H9 (cell line): ENCODE results near the gene TMEM134. TPM values are rescaled to one million over a fixed set of nuclear protein-coding genes. Genes with fewer than 3 reads are reported as not detected.
"Not testable (repeated sequence)": the region's sequence is repeated elsewhere in the genome, so short reads cannot be mapped to it uniquely, and the experiment has no call there.

ENCODE experiments used
- DNase-seq: peaks from one replicate; pipeline ENCODE4 v3.0.0-alpha.2; 2017
- H2AFZ ChIP-seq: one replicate; pipeline ENCODE4 v1.6.1; 2013; ENCODE audit warnings: mild to moderate bottlenecking, low read length, control low read depth, moderate library complexity
- H2AK5ac ChIP-seq: 2 replicates; pipeline ENCODE4 v1.6.1; 2013; ENCODE audit warnings: low read length, control low read depth, mixed read lengths; ENCODE audit not compliant: insufficient read length
- H2BK120ac ChIP-seq: one replicate; pipeline ENCODE4 v1.6.1; 2013; ENCODE audit warnings: low read depth, mild to moderate bottlenecking, low read length, control low read depth, inconsistent platforms; ENCODE audit not compliant: poor library complexity, severe bottlenecking
- H2BK12ac ChIP-seq: 2 replicates; pipeline ENCODE4 v1.6.1; 2013; ENCODE audit warnings: low read length, control low read depth, mixed read lengths, low read depth; ENCODE audit not compliant: insufficient read length
- H2BK15ac ChIP-seq: 2 replicates; pipeline ENCODE4 v1.6.1; 2013; ENCODE audit warnings: low read depth, low read length, control low read depth
- H2BK20ac ChIP-seq: one replicate; pipeline ENCODE4 v1.6.1; 2013; ENCODE audit warnings: low read depth, mild to moderate bottlenecking, low read length, control low read depth, inconsistent platforms; ENCODE audit not compliant: poor library complexity, severe bottlenecking
- H2BK5ac ChIP-seq: 2 replicates; pipeline ENCODE4 v1.6.1; 2013; ENCODE audit warnings: low read length, control low read depth, mixed read lengths; ENCODE audit not compliant: insufficient read length
- H3K14ac ChIP-seq: 2 replicates; pipeline ENCODE4 v1.6.1; 2013; ENCODE audit warnings: low read length, control low read depth; ENCODE audit not compliant: insufficient read depth
- H3K18ac ChIP-seq: 2 replicates; pipeline ENCODE4 v1.6.1; 2013; ENCODE audit warnings: low read depth, mild to moderate bottlenecking, mixed read lengths, low read length, control low read depth; ENCODE audit not compliant: insufficient read length
- H3K23ac ChIP-seq: 2 replicates; pipeline ENCODE4 v1.6.1; 2013; ENCODE audit warnings: low read length, control low read depth, mixed read lengths, low read depth; ENCODE audit not compliant: insufficient read length
- H3K23me2 ChIP-seq: 2 replicates; pipeline ENCODE4 v1.6.1; 2013; ENCODE audit warnings: low read depth, mild to moderate bottlenecking, mixed read lengths, low read length, control low read depth; ENCODE audit not compliant: insufficient read length, poor library complexity, severe bottlenecking
- H3K27ac ChIP-seq: 2 replicates; pipeline ENCODE4 v1.5.1; 2013; ENCODE audit warnings: low read length, control low read depth, mixed read lengths, low read depth; ENCODE audit not compliant: insufficient read length
- H3K27me3 ChIP-seq: 2 replicates; pipeline ENCODE4 v1.6.1; 2013; ENCODE audit warnings: low read length, control low read depth, inconsistent platforms; ENCODE audit not compliant: insufficient read depth
- H3K4ac ChIP-seq: 2 replicates; pipeline ENCODE4 v1.6.1; 2013; ENCODE audit warnings: low read depth, mild to moderate bottlenecking, control low read depth, inconsistent platforms, low read length, moderate library complexity
- H3K4me1 ChIP-seq: 2 replicates; pipeline ENCODE4 v1.6.1; 2013; ENCODE audit warnings: low read length, control low read depth, inconsistent platforms; ENCODE audit not compliant: insufficient read depth
- H3K4me2 ChIP-seq: 2 replicates; pipeline ENCODE4 v1.6.1; 2013; ENCODE audit warnings: low read length, control low read depth, mixed read lengths; ENCODE audit not compliant: insufficient read length, insufficient read depth
- H3K56ac ChIP-seq: 2 replicates; pipeline ENCODE4 v1.6.1; 2013; ENCODE audit warnings: low read depth, mild to moderate bottlenecking, mixed read lengths, low read length, control low read depth; ENCODE audit not compliant: insufficient read length
- H3K79me1 ChIP-seq: 2 replicates; pipeline ENCODE4 v1.6.1; 2013; ENCODE audit warnings: low read depth, mild to moderate bottlenecking, moderate library complexity, low read length, control low read depth, inconsistent platforms; ENCODE audit not compliant: insufficient read depth, poor library complexity, severe bottlenecking
- H3K79me2 ChIP-seq: 2 replicates; pipeline ENCODE4 v1.6.1; 2013; ENCODE audit warnings: low read length, control low read depth, inconsistent platforms; ENCODE audit not compliant: insufficient read depth
- H3K9ac ChIP-seq: 2 replicates; pipeline ENCODE4 v1.6.1; 2013; ENCODE audit warnings: low read length, control low read depth, mixed read lengths; ENCODE audit not compliant: insufficient read length; ENCODE audit errors: extremely low read depth
- H3K9me3 ChIP-seq: one replicate; pipeline ENCODE4 v1.6.1; 2013; ENCODE audit warnings: low read depth, low read length, inconsistent platforms; ENCODE audit not compliant: control insufficient read depth
- H3T11ph ChIP-seq: one replicate; pipeline ENCODE4 v1.6.1; 2013; ENCODE audit warnings: mild to moderate bottlenecking, low read length, control low read depth, inconsistent platforms
- H4K20me1 ChIP-seq: one replicate; pipeline ENCODE4 v1.6.1; 2013; ENCODE audit not compliant: control insufficient read depth, insufficient read length, insufficient read depth
- H4K5ac ChIP-seq: 2 replicates; pipeline ENCODE4 v1.6.1; 2013; ENCODE audit warnings: low read depth, mild to moderate bottlenecking, mixed read lengths, low read length, control low read depth; ENCODE audit not compliant: insufficient read length
- H4K8ac ChIP-seq: replicated peaks from 2 replicates; pipeline ENCODE4 v1.6.1; 2013; ENCODE audit warnings: low read length, control low read depth, mixed read lengths, low read depth; ENCODE audit not compliant: insufficient read length
- H4K91ac ChIP-seq: 2 replicates; pipeline ENCODE4 v1.6.1; 2013; ENCODE audit warnings: low read depth, mild to moderate bottlenecking, moderate library complexity, mixed read lengths, low read length, control low read depth; ENCODE audit not compliant: insufficient read length
- H3K27ac Mint-ChIP-seq, 3 experiments: 2 replicates in 2 of 3; 3 replicates in 1 of 3; pipeline ENCODE4 v1.8.0; 2020 to 2021; ENCODE audit warnings: mixed read lengths in 3 of 3, mild to moderate bottlenecking in 1 of 3, moderate library complexity in 1 of 3
- H3K27me3 Mint-ChIP-seq: 2 replicates; pipeline ENCODE4 v1.8.0; 2021; ENCODE audit warnings: low read depth, mild to moderate bottlenecking, moderate library complexity, mixed read lengths
- H3K36me3 Mint-ChIP-seq, 3 experiments: 2 replicates in 2 of 3; 3 replicates in 1 of 3; pipeline ENCODE4 v1.8.0; 2020 to 2021; ENCODE audit warnings: low read depth in 3 of 3, mixed read lengths in 3 of 3; ENCODE audit not compliant: insufficient read depth in 1 of 3
- H3K4me1 Mint-ChIP-seq, 2 experiments: 2 replicates each; pipeline ENCODE4 v1.8.0; 2020; ENCODE audit warnings: mixed read lengths in 2 of 2
- H3K4me3 Mint-ChIP-seq, 2 experiments: 2 replicates in 1 of 2; 3 replicates in 1 of 2; pipeline ENCODE4 v1.8.0; 2020 to 2021; ENCODE audit warnings: mild to moderate bottlenecking in 2 of 2, mixed read lengths in 2 of 2, moderate library complexity in 1 of 2
- H3K9me3 Mint-ChIP-seq, 2 experiments: 2 replicates in 1 of 2; 3 replicates in 1 of 2; pipeline ENCODE4 v1.8.0; 2020; ENCODE audit warnings: mild to moderate bottlenecking in 2 of 2, mixed read lengths in 2 of 2, moderate library complexity in 1 of 2
- CTCF ChIP-seq: fragments of 200-600 bp; sonication (generic); conservative IDR thresholded peaks from 3 replicates; pipeline ENCODE4 v1.8.0; 2021; ENCODE audit warnings: antibody characterized with exemption, mild to moderate bottlenecking
- WGBS: extraction: QIAGEN DNeasy Blood & Tissue Kit; methylation state at CpG from one replicate; pipeline ENCODE4 v1.1.7; 2013; ENCODE audit warnings: missing lambda C conversion rate, low lambda C conversion rate, mixed read lengths; ENCODE audit not compliant: insufficient read length; ENCODE audit errors: extremely low coverage; 5-methylcytosine and 5-hydroxymethylcytosine counted together
- total RNA-seq: library from RNA; stranded (reverse); gene quantifications from 2 replicates; pipeline ENCODE4 v1.2.1, GENCODE V29; 2021

TMEM134 gene
- total RNA-seq, 1 experiment from 2014 or later = 53.6 TPM

- Histone ChIP-seq H4K20me1 (no peaks in the 10 kb centered on the region), H3K18ac (no peak overlapping the region), H4K5ac (no peak overlapping the region), H2AK5ac (no peak overlapping the region), H3K4me2 (no peak overlapping the region), H3K27me3 (no peaks in the 10 kb centered on the region), H2BK5ac (no peak overlapping the region), H3K14ac (no peak overlapping the region), H4K91ac (no peak overlapping the region), H3K23ac (no peak overlapping the region), H3K27ac (no peak overlapping the region), H2BK20ac (no peak overlapping the region), H3K4me1 (no peaks in the 10 kb centered on the region), H2BK15ac (no peak overlapping the region), H3K23me2 (no peaks in the 10 kb centered on the region), H3K9me3 (no peaks in the 10 kb centered on the region), H3K79me2 (peaks cover 2% of the 10 kb centered on the region; the same call in 1 of the 2 replicates), H2AFZ (no peak overlapping the region), H3K4ac (no peak overlapping the region), H2BK12ac (no peak overlapping the region), H3K56ac (no peak overlapping the region), H3K9ac (no peak overlapping the region), H2BK120ac (no peak overlapping the region), H4K8ac (no peak overlapping the region), H3K79me1 (no peaks in the 10 kb centered on the region), H3T11ph (no peak overlapping the region)
- WGBS = no CpG with 5 or more reads among the region's 7 CpGs
- Mint-ChIP-seq H3K4me1 (peaks cover 1 to 2% of the 10 kb centered on the region in 2 experiments), H3K27ac (no peak overlapping the region), H3K4me3 (no peak overlapping the region), H3K9me3 (no peaks in the 10 kb centered on the region; a peak in 1 of 5 replicates), H3K36me3 (no peaks in the 10 kb centered on the region), H3K27me3 (peaks cover 52% of the 10 kb centered on the region)
- no peak for TF ChIP-seq CTCF
- no peak for DNase-seq
These were observed 45.1 kb upstream of the TMEM134 start for GRCh38 chr11:67514116-67514515.

GRCh38 chr11:67511558-67511957 is 42.5 kb upstream of the TMEM134 start:
- H3K27ac ChIP-seq, H3K56ac ChIP-seq, H3K27ac Mint-ChIP-seq, H3T11ph ChIP-seq, H3K4me3 Mint-ChIP-seq, H2BK12ac ChIP-seq, H3K18ac ChIP-seq, H3K79me1 ChIP-seq, H4K20me1 ChIP-seq, H4K8ac ChIP-seq, H3K23ac ChIP-seq, H3K9ac ChIP-seq, DNase-seq, H3K4me2 ChIP-seq, H3K14ac ChIP-seq, H2BK5ac ChIP-seq, H3K36me3 Mint-ChIP-seq, H3K9me3 Mint-ChIP-seq, H3K23me2 ChIP-seq, H2BK15ac ChIP-seq, H4K91ac ChIP-seq, H2BK120ac ChIP-seq, H3K9me3 ChIP-seq, H3K79me2 ChIP-seq, H3K4me1 ChIP-seq, H2AK5ac ChIP-seq, H3K27me3 ChIP-seq, H4K5ac ChIP-seq, H2BK20ac ChIP-seq, H3K4ac ChIP-seq, H2AFZ ChIP-seq: not testable (repeated sequence)
- Mint-ChIP-seq H3K27me3 (peaks cover 45% of the 10 kb centered on the region), H3K4me1 (peaks cover 12 to 14% of the 10 kb centered on the region in 2 experiments)
- WGBS = no CpG with 5 or more reads among the region's 4 CpGs
